ENCODE measurements around the gene PLXNB2. TPM values are rescaled to one million over a fixed set of nuclear protein-coding genes. Genes with fewer than 3 reads are reported as not detected.
A peak's percentile ranks its signal among the peaks of the same experiment; 100 is the strongest.

The PLXNB2 gene
- total RNA-seq, 2 experiments from 2014 or later, result 10.7 to 11.1 TPM

DNA sequence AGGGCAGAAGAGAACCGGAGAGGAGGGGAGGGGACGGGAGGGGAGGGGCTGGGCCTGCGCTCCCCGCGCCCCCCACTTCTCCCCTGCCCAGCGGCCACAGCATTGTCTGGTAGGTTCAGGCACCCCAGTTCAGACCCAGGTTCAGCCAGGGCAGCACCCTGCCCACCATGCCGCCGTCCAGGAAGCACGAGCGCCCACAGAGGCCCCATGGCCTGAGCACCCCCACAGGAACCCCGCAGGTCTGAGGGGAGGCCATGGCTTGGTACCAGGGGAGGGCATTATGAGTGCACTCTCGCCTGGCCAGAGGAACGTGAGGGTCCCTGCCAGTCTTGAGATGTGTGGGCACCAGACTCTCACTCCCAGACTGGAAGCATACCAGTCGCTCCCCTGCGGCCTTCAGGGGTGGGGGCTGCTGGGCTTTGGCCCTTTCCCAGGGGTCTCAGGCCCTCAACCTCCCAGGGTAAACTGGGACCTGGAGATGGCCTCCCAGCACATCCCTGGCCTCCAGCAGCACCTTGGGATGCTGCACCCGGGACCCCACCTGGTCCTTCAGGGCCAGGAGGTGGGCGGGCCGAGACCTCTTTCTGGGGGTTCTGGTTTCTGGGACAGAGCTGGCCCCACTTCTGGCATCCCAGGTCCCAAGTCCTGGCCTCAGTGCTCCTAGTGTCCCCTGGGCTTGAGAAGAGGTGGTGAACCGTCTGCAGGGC is 597 bp upstream of the PLXNB2 start:
- Mint-ChIP-seq H3K36me3 (ENCODE audit: low read depth) (no peaks in the 10 kb centered on the region), H3K27ac (no peak overlapping the region), H3K27me3 (peaks cover 13% of the 10 kb centered on the region), H3K9me3 (no peaks in the 10 kb centered on the region), H3K4me3 (peak overlapping the region; percentile 19), H3K4me1 (peaks cover 16% of the 10 kb centered on the region)
- ChIA-PET POLR2A (no interaction called here), CTCF (interaction anchor here (0.6 to 2.7 kb wide), 4 partner anchors 8 to 48 kb away, joined by 3 to 9 read pairs (median 4); no protein-coding TSS in a partner anchor)
- DNase-seq, result no peak

DNA sequence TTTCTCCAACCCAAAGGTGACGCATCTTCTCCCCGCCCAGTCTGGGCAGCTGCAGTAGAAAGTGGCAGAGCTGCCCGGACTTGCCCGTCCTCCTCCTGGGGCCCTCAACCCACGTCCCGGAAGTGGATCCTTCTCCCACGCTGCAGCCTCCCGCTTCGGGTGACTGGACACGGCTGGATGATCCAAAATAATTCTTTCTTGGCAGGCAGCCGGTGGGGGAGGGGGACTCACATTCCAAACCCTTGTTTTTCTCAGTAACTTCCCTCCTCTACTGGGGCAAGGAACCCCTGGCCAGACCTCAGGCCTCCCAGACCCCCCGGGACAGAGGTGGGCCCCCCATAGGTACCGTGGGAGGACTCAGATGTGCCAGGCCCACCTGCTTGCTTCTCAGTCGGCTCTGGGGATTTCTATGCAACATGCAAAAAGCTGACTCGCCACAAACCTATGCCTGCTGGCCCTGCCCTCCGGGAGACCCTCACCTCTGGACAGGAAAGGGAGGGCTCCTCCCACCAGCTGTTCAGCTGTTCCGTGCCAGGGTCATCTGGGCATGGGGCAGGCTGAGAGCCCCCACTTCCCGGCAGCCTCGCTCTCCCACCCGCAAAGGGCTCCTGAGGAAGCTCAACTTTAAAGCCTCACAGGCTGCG is 1.4 kb downstream of the PLXNB2 start:
- H3K9me3 Mint-ChIP-seq, result no peaks in the 10 kb centered on the region
- H3K27me3 Mint-ChIP-seq, result peaks cover 15% of the 10 kb centered on the region
- ChIA-PET POLR2A (no interaction called here), CTCF (interaction anchor here (1.2 to 2.7 kb wide), 4 partner anchors 10 to 36 kb away, joined by 3 to 9 read pairs (median 4); no protein-coding TSS in a partner anchor)
- DNase-seq, result no peak
- peak overlapping the region; percentile 58 for H3K4me3 Mint-ChIP-seq
- H3K27ac Mint-ChIP-seq, result peak overlapping the region; percentile 41
- H3K4me1 Mint-ChIP-seq, result peaks cover 16% of the 10 kb centered on the region
- H3K36me3 Mint-ChIP-seq (ENCODE audit: low read depth), result no peaks in the 10 kb centered on the region

DNA sequence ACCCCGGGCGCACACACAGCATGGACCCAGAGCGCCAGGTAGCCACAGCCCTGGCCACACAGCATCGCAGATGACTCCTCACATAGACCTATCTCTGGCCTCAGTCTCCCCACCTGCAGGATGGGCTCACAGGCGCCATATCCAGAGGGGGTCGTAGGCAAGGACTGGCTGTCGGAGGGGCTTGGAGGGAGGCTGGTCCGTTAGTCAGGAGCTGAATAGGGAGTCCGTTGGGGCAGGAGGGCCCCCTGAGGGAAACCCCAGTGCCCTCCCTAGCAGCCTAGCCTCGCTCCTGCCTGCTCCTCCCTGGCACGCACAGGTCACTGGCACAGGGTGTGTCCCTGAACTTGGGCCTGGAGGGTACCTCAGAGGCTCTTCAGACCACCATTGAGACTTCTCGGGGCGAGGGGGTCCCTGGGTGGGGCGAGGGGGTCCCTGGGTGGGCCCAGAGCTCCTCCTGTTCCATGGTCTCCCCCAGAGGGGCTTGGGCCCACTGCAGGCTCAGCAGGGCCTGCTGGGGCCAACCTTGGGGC is 2.0 kb downstream of the PLXNB2 start:
- H3K4me3 Mint-ChIP-seq, result no peak overlapping the region
- H3K36me3 Mint-ChIP-seq (ENCODE audit: low read depth), result no peaks in the 10 kb centered on the region
- POLR2A ChIA-PET, result interaction anchor here (0.6 kb wide), 1 partner anchor 259 kb away, joined by 3 read pairs; no protein-coding TSS in a partner anchor
- peaks cover 17% of the 10 kb centered on the region for H3K27me3 Mint-ChIP-seq
- H3K9me3 Mint-ChIP-seq, result no peaks in the 10 kb centered on the region
- CTCF ChIA-PET, result interaction anchor here (0.9 to 2.7 kb wide), 7 partner anchors 9 to 37 kb away, joined by 3 to 20 read pairs (median 4); no protein-coding TSS in a partner anchor
- H3K27ac Mint-ChIP-seq, result no peak overlapping the region
- DNase-seq, result no peak
- H3K4me1 Mint-ChIP-seq, result peaks cover 16% of the 10 kb centered on the region

DNA sequence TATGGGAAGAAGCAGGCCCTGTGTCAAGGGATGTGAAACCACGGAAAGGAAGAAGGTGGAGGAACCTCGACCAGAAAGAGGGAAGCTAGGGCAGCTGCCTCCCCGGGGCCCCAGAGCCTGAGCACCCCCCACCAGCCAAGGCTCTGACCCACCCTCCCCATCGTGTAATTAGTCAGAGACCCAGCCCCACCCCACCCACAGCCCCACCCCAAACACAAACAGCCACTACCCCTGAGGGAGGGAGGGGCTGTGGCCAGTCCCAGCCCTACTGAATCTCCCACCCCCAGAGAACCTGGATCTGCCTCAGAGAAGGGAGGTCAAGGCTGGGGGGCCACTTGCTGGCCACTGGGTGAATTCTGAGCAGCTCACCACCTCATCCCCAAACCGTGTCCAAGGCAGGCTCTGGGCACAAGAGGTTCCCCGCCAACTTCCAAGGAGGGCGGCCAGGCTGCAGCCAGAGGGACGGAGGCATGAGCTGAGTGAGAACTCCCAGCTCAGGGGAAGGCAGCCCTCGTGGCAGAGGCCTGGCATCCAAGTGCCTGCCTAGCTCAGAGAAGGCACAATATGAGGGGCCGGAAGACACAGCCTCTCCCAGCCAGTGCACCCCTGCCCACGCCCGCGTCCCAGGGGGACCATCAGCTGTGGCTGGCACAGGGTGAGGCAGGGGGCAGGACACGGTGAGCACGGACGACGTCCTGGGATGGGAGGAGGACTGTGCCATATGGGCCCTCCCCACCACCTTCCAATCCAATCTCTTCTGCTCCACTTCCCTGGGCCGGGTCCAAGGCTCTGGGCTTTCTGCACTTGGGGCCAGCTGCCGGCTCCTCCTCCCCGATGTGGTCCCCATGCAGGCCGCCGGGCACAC is 2.7 kb downstream of the PLXNB2 start:
- POLR2A ChIA-PET, result interaction anchor here (0.6 kb wide), 1 partner anchor 259 kb away, joined by 3 read pairs; no protein-coding TSS in a partner anchor
- Mint-ChIP-seq H3K4me1 (peaks cover 16% of the 10 kb centered on the region), H3K36me3 (ENCODE audit: low read depth) (no peaks in the 10 kb centered on the region), H3K9me3 (no peaks in the 10 kb centered on the region), H3K27me3 (peaks cover 17% of the 10 kb centered on the region), H3K4me3 (no peak overlapping the region), H3K27ac (no peak overlapping the region)
- CTCF ChIA-PET, result interaction anchor here (0.9 to 2.6 kb wide), 5 partner anchors 8 to 38 kb away, joined by 3 to 20 read pairs (median 4); no protein-coding TSS in a partner anchor
- no peak for DNase-seq

DNA sequence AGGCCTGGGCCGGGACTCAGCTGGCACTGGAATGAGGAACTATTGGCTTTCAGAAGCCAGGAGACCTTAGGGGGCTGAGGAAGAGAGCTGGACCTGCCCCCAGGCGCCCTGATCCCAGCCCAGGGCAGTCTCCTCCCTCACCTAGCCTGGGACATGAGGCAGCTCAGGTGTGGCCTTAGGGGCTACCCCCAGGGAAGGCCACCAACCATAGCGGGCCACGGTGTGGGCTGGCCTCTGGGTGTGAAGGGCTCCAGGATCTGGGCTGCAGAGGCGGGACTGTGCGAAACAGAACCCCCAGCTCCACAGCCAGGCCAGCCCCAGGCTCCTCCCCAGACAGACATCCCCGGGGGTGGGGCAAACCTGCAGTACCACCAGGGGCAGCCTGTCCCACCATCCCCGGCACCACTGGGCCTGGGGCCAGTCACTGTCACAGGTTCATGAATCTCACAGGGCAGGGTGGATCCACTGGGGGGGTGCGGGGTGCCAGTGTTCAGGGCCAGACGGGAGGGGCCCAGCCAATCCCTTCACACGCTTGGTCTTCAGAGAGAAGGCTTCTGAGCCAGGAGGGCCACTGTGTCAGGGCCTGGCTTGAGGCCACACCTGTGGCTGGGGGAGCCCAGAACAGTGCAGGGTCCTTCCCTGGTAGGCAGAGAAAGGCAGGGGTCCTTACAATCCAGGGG is 3.5 kb downstream of the PLXNB2 start:
- H3K27me3 Mint-ChIP-seq, result peaks cover 17% of the 10 kb centered on the region
- no peaks in the 10 kb centered on the region for H3K9me3 Mint-ChIP-seq
- no peak overlapping the region for H3K4me3 Mint-ChIP-seq
- H3K36me3 Mint-ChIP-seq (ENCODE audit: low read depth), result no peaks in the 10 kb centered on the region
- H3K27ac Mint-ChIP-seq, result no peak overlapping the region
- ChIA-PET POLR2A (no interaction called here), CTCF (interaction anchor here (1.7 to 2.6 kb wide), 2 partner anchors 10 to 28 kb away, joined by 4 to 20 read pairs; no protein-coding TSS in a partner anchor)
- no peak for DNase-seq
- peaks cover 16% of the 10 kb centered on the region for H3K4me1 Mint-ChIP-seq

DNA sequence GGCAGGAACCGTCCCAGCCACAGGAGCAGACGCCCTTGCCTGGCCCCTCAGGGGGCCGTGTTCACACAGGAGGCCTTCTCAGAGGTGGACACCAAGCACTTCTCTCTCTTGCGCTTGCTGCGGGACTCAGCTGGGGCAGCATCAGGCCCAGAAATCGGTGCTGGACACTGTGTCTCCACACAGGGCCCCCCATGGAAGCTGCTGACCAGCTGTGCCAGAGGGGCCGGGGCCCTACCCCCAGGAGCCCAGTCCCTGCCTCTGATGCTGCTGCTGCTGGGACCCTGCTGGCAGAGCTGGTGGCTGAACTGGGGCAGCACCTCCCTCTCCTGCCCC is 4.0 kb downstream of the PLXNB2 start:
- CTCF ChIA-PET, result interaction anchor here (1.7 to 2.6 kb wide), 2 partner anchors 9 to 27 kb away, joined by 4 to 20 read pairs; no protein-coding TSS in a partner anchor
- no peaks in the 10 kb centered on the region for H3K9me3 Mint-ChIP-seq
- no peak for DNase-seq
- H3K27me3 Mint-ChIP-seq, result peaks cover 17% of the 10 kb centered on the region
- POLR2A ChIA-PET, result no interaction called here
- peaks cover 13% of the 10 kb centered on the region for H3K4me1 Mint-ChIP-seq
- no peaks in the 10 kb centered on the region for H3K36me3 Mint-ChIP-seq (ENCODE audit: low read depth)
- H3K27ac Mint-ChIP-seq, result no peak overlapping the region
- no peak overlapping the region for H3K4me3 Mint-ChIP-seq

DNA sequence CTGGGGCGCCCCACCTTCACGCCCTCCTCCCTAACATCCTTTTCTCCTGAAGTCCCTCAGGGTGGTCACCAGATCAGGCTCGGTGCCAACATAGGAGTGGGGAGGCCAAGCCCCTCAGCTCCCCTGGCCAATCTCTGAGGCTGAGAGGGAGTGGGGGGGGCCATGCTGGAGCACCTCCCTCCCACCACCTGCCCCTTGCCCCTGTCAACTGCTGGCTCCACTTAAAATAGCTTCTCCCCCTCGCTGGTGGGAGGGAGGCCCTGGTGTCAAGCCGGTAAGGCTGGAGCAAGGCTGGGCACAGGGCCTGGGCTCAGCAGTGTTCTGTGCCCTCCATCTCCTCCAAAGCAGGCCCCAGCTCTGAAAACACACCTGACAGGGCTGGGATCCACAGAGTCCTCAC is 4.9 kb downstream of the PLXNB2 start:
- Mint-ChIP-seq H3K27ac (no peak overlapping the region), H3K36me3 (ENCODE audit: low read depth) (no peaks in the 10 kb centered on the region), H3K27me3 (peaks cover 17% of the 10 kb centered on the region), H3K4me1 (peaks cover 12% of the 10 kb centered on the region), H3K4me3 (no peak overlapping the region), H3K9me3 (no peaks in the 10 kb centered on the region)
- CTCF ChIA-PET, result interaction anchor here (0.6 to 1.3 kb wide), 2 partner anchors 18 to 26 kb away, joined by 3 read pairs; no protein-coding TSS in a partner anchor
- POLR2A ChIA-PET, result no interaction called here
- DNase-seq, result no peak

DNA sequence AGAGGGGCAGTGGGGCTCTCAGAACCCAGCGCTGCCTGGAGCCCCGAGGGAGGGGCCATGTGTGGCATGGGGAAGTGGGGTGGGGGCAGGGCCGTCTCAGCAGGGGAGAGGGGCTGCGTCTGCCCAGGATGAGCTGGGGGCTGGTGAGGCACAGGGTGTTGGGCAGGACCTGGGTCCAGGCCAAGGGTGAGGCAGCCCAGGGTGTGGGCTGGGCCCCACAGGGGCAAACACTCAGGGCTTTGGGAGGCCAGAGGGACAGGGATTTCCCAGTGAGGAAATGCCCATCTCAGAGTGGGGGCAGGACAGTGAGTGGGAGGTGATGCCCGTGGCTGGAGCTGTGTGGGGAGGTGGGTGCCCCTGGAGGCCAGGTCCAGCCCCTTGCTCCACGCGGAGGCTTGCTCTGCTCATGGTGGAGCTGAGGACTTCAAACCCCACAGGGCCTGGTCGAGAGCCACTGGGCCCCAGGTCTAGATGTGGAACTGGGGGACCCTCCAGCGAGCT is 5.4 kb downstream of the PLXNB2 start:
- no peak overlapping the region for H3K4me3 Mint-ChIP-seq
- no peaks in the 10 kb centered on the region for H3K9me3 Mint-ChIP-seq
- POLR2A ChIA-PET, result no interaction called here
- DNase-seq, result no peak
- CTCF ChIA-PET, result interaction anchor here (0.6 to 1.3 kb wide), 2 partner anchors 18 to 25 kb away, joined by 3 read pairs; no protein-coding TSS in a partner anchor
- H3K36me3 Mint-ChIP-seq (ENCODE audit: low read depth), result no peaks in the 10 kb centered on the region
- peaks cover 12% of the 10 kb centered on the region for H3K4me1 Mint-ChIP-seq
- peaks cover 17% of the 10 kb centered on the region for H3K27me3 Mint-ChIP-seq
- H3K27ac Mint-ChIP-seq, result no peak overlapping the region

DNA sequence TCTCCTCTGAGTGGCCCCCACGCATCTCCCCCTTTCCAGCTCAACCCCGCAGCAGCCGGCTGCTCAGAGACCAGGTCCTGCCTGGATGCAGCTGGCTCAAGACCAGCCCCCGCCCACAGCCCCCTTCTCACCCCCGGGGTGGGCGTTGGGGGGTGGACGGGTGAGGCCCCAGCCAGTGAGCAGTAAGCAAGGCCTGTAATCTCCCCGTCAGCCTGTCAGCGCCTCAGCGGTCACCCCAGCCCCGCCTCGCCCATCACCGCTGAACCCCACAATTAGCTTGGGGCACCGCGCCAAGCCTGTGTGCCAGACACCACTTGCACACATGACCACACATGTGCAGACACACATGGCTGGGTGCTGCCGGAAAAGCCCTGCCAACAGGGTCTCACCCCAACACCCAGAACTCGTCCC is 5.9 kb downstream of the PLXNB2 start:
- Mint-ChIP-seq H3K4me3 (no peak overlapping the region), H3K9me3 (no peaks in the 10 kb centered on the region), H3K4me1 (peaks cover 12% of the 10 kb centered on the region), H3K27me3 (peaks cover 17% of the 10 kb centered on the region), H3K36me3 (ENCODE audit: low read depth) (no peaks in the 10 kb centered on the region), H3K27ac (no peak overlapping the region)
- ChIA-PET POLR2A (no interaction called here), CTCF (no interaction called here)
- DNase-seq, result no peak

DNA sequence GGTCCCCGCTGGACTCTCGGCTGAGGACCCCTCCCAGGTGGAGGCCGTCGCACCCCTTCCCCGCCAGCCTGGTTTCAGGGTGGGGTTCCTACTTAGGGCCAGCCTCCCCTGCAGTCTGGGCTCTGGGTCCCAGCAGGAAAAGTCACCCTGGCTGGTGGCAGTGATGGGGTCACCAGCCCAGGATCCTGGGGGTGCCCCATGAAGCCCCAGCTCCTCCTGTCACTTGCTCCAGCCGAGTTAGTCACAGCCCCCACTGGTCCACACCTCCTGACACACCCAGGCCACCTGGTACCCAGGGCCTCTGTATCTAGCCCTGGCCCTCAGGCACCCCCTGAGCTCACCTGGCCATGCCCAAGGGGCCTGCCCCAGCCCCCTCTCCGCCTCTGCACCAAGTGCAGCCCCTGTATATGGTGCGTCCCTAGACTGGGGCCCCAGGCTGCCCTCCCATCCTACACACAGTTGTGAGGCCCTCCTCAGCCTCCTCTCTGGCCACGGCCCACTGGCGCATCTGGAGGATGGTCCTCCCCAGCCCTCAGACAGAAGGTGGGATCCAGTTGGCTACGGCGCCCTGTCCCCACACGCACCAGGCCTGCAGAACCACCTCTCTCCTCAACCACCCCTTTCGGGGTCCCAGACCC is 6.7 kb downstream of the PLXNB2 start:
- peaks cover 5% of the 10 kb centered on the region for H3K4me1 Mint-ChIP-seq
- peaks cover 10% of the 10 kb centered on the region for H3K27me3 Mint-ChIP-seq
- H3K4me3 Mint-ChIP-seq, result no peak overlapping the region
- H3K36me3 Mint-ChIP-seq (ENCODE audit: low read depth), result no peaks in the 10 kb centered on the region
- H3K9me3 Mint-ChIP-seq, result no peaks in the 10 kb centered on the region
- ChIA-PET CTCF (no interaction called here), POLR2A (no interaction called here)
- H3K27ac Mint-ChIP-seq, result no peak overlapping the region
- DNase-seq, result no peak

DNA sequence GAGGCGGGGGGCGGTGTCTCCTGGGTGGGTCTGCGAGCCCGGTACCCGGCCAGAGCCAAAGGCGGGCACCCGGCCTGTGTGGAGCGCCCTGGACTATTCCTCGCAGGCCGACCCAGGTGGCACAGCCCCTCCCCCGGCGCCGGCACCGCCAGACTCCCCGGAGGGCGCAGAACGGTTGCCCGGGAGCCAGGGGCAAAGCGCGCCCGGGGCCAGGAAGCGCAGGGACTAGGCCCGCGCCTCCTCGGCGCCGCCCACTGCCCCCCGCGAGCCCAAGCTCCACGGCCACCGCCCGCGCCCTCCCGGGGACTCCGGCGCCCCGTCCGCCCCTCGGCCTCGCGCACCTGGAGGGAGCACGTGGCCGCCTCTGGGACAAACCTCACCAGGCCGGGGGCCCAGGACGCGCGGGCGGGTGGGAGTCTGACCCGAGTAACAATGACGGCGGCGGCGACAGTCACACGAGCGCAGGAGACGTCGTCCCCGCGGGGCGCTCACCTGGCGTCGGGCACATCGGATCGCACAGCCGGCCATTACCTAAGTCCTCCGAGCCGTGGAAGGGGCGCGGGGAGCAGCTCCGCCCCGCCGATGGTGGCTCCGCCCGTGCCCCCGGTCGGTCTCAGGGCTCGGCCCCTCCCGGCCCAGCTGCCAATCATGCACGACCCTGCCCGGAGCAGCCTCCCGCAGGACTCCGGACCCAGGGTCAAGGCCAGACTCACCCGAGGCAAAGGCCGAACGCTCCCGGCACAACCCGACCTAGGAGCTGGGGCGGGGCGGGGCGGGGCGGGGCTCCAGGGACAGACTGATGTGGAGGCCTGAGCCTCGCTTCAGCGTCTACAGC is 7.4 kb downstream of the PLXNB2 start:
- no peak for DNase-seq
- CTCF ChIA-PET, result no interaction called here
- Mint-ChIP-seq H3K4me3 (no peak overlapping the region), H3K9me3 (no peaks in the 10 kb centered on the region), H3K36me3 (ENCODE audit: low read depth) (no peaks in the 10 kb centered on the region), H3K27ac (no peak overlapping the region), H3K27me3 (peaks cover 10% of the 10 kb centered on the region), H3K4me1 (peaks cover 5% of the 10 kb centered on the region)
- POLR2A ChIA-PET, result no interaction called here

Measured in activated CD4-positive, alpha-beta T cell treated with anti-CD3 and anti-CD28 coated beads, Interleukin-2, amount 10 ng/mL, durations not matched to agents 7 days and 5 days (primary cell).